Measurements from ENCODE around the gene ACKR4.
A peak's percentile ranks its signal among the peaks of the same experiment; 100 is the strongest.

ACKR4 gene

GRCh38 chr3:132596816-132597433 is at the start of gene ACKR4:
TSS of gene ACKR4 (plus strand) at chr3:132597270. CDS start at chr3:132600398, 3,128 bp downstream.
- DNase-seq, result no peak

GRCh38 chr3:132549169-132549568 is 47.9 kb upstream of the ACKR4 start:
- no peak for DNase-seq

GRCh38 chr3:132549890-132550578 is 47.0 kb upstream of the ACKR4 start:
- peak; percentile 21 for DNase-seq

GRCh38 chr3:132550579-132551305 is 46.3 kb upstream of the ACKR4 start:
- DNase-seq, result peak; percentile 25

GRCh38 chr3:132553826-132554225 is 43.2 kb upstream of the ACKR4 start:
- no peak for DNase-seq

- DNase-seq, result no peak
Observed at GRCh38 chr3:132554437-132554836, 42.6 kb upstream of the ACKR4 start.

- no peak for DNase-seq
Observed at GRCh38 chr3:132555306-132556035, 41.6 kb upstream of the ACKR4 start.

GRCh38 chr3:132556036-132556386 is 41.1 kb upstream of the ACKR4 start:
- DNase-seq, result peak; percentile 28

- DNase-seq, result peak; percentile 25
Observed at GRCh38 chr3:132556508-132557159, 40.4 kb upstream of the ACKR4 start.

- DNase-seq, result no peak
Observed at GRCh38 chr3:132561003-132561402, 36.1 kb upstream of the ACKR4 start.

- DNase-seq, result no peak
Observed at GRCh38 chr3:132563420-132564069, 33.5 kb upstream of the ACKR4 start.

GRCh38 chr3:132564070-132564465 is 33.0 kb upstream of the ACKR4 start:
- DNase-seq, result no peak

- no peak for DNase-seq
Observed at GRCh38 chr3:132568422-132568821, 28.6 kb upstream of the ACKR4 start.

GRCh38 chr3:132569153-132569552 is 27.9 kb upstream of the ACKR4 start:
- DNase-seq, result no peak

GRCh38 chr3:132569580-132569979 is 27.5 kb upstream of the ACKR4 start:
- no peak for DNase-seq

GRCh38 chr3:132570016-132570415 is 27.1 kb upstream of the ACKR4 start:
- no peak for DNase-seq

- DNase-seq, result no peak
Observed at GRCh38 chr3:132573797-132574211, 23.3 kb upstream of the ACKR4 start.

- no peak for DNase-seq
Observed at GRCh38 chr3:132587401-132587800, 9.7 kb upstream of the ACKR4 start.

- DNase-seq, result no peak
Observed at GRCh38 chr3:132592216-132592615, 4.9 kb upstream of the ACKR4 start.

GRCh38 chr3:132593241-132593946 is 3.7 kb upstream of the ACKR4 start:
- no peak for DNase-seq

- no peak for DNase-seq
Observed at GRCh38 chr3:132593947-132594323, 3.1 kb upstream of the ACKR4 start.

- no peak for DNase-seq
Observed at GRCh38 chr3:132594498-132594897, 2.6 kb upstream of the ACKR4 start.
